ENCODE results near the gene MTUS2. TPM values are rescaled to one million over a fixed set of nuclear protein-coding genes. Genes with fewer than 3 reads are reported as not detected.

The MTUS2 gene
- total and polyA plus RNA-seq, 2 of the 8 experiments (the other 6 are each of a cell fraction or from before 2014, with no cell fraction given), result 0.18 to 0.80 TPM

- H3K27ac ChIP-seq (ENCODE audit: low read depth, low read length), result no peak overlapping the region
- no peak overlapping the region for H3K4ac ChIP-seq (replicated peaks; ENCODE audit: insufficient read length, low read depth, low read length)
- H2AK5ac ChIP-seq (ENCODE audit: low read depth, low read length), result no peak overlapping the region
- peaks cover 2 to 4% (median 3%) of the 10 kb centered on the region in 4 experiments; a peak in 5 of 7 replicates for H3K4me1 ChIP-seq (replicated peaks in 1 of 4; ENCODE audit: control insufficient read depth in 3 of 4, insufficient read depth in 4 of 4, low read length in 3 of 4)
- H4K20me1 ChIP-seq (replicated peaks in 1 of 2; ENCODE audit: control insufficient read depth in 1 of 2, insufficient read depth in 2 of 2, low read length in 2 of 2), result no peaks in the 10 kb centered on the region
- H3K79me2 ChIP-seq (ENCODE audit: control insufficient read depth in 1 of 2, insufficient read depth in 2 of 2, low read length in 2 of 2), result no peaks in the 10 kb centered on the region
- 86% methylated on average over 11 of the region's 11 CpGs; no CpG with 5 or more reads in 1 of the 2 experiments for WGBS, 2 experiments (ENCODE audit: extremely low coverage in 1 of 2, insufficient coverage in 1 of 2, insufficient read length in 1 of 2, insufficient replicate concordance in 2 of 2, low coverage in 1 of 2, low lambda C conversion rate in 2 of 2, missing lambda C conversion rate in 1 of 2)
- no peak overlapping the region for H2AFZ ChIP-seq (ENCODE audit: low read length)
- no peak overlapping the region for H2BK15ac ChIP-seq (ENCODE audit: low read length)
- CTCF ChIA-PET (ENCODE audit: partially characterized antibody), result interaction anchor here (1.1 to 3.5 kb wide), 3 partner anchors 8 to 26 kb away, joined by 5 to 25 read pairs (median 14); no protein-coding TSS in a partner anchor
- H3K9me3 ChIP-seq (ENCODE audit: insufficient read depth in 2 of 2, low read depth in 1 of 2, low read length in 1 of 2), result no peaks in the 10 kb centered on the region
- no peak overlapping the region for H3K23ac ChIP-seq (ENCODE audit: insufficient read length)
- DNase-seq (ENCODE audit: low read depth in 1 of 2, low spot score in 2 of 2) (no peak), FAIRE-seq (no peak)
- no peak overlapping the region for H3K4me3 ChIP-seq (ENCODE audit: extremely low read depth in 1 of 4, insufficient read depth in 2 of 4, low read depth in 3 of 4, low read length in 4 of 4)
- H3K23me2 ChIP-seq (ENCODE audit: low read depth, low read length), result no peaks in the 10 kb centered on the region
- no peak overlapping the region for H2BK20ac ChIP-seq (ENCODE audit: low read length)
- no peak overlapping the region for H4K8ac ChIP-seq (ENCODE audit: extremely low read depth, insufficient read depth, low read length)
- no peaks in the 10 kb centered on the region for H3K27me3 ChIP-seq (replicated peaks in 1 of 4; ENCODE audit: control insufficient read depth in 3 of 4, extremely low read depth in 1 of 4, insufficient read depth in 3 of 4, low read length in 3 of 4)
- H3K56ac ChIP-seq (replicated peaks; ENCODE audit: insufficient read length, low read depth, low read length), result no peak overlapping the region
- no peaks in the 10 kb centered on the region for H3K79me1 ChIP-seq (ENCODE audit: low read depth, low read length)
- H3K9ac ChIP-seq (replicated peaks in 1 of 4; ENCODE audit: extremely low read depth in 1 of 4, low read depth in 3 of 4, low read length in 3 of 4), result no peak overlapping the region
- no peak overlapping the region for H2BK12ac ChIP-seq (ENCODE audit: low read depth, low read length)
- H4K91ac ChIP-seq (replicated peaks; ENCODE audit: insufficient read length, low read length), result no peak overlapping the region
- no peaks in the 10 kb centered on the region for H3K36me3 ChIP-seq (ENCODE audit: control insufficient read depth in 2 of 4, insufficient read depth in 4 of 4, low read length in 3 of 4)
- H3K18ac ChIP-seq (ENCODE audit: extremely low read depth, low read length), result no peak overlapping the region
- no peak overlapping the region for H2BK5ac ChIP-seq (ENCODE audit: low read depth, low read length)
- no peak overlapping the region for H3K4me2 ChIP-seq (ENCODE audit: insufficient read depth in 1 of 2, low read depth in 2 of 2, low read length in 2 of 2)
- no peak overlapping the region for H4K5ac ChIP-seq (ENCODE audit: insufficient read length, low read depth, low read length)
- H3K14ac ChIP-seq (ENCODE audit: insufficient read length), result no peak overlapping the region
- POLR2A ChIA-PET (ENCODE audit: partially characterized antibody), result no interaction called here
- H2BK120ac ChIP-seq (replicated peaks; ENCODE audit: low read depth, low read length), result no peak overlapping the region
- TF ChIP-seq, protein P1, sequence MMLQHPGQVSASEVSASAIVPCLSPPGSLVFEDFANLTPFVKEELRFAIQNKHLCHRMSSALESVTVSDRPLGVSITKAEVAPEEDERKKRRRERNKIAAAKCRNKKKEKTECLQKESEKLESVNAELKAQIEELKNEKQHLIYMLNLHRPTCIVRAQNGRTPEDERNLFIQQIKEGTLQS (IDR thresholded peaks at IDR 0.05; ENCODE audit: insufficient read depth, low read depth, low read length), result no peak
- no peak for TF ChIP-seq SP2 (IDR thresholded peaks at IDR 0.05; ENCODE audit: low read length)
- TF ChIP-seq GTF2F1 (IDR thresholded peaks at IDR 0.05; ENCODE audit: borderline replicate concordance, low read depth, low read length), result no peak
- TF ChIP-seq MAFK (IDR thresholded peaks at IDR 0.05; ENCODE audit: low read depth, low read length), result no peak
- TF ChIP-seq EGR1 (IDR thresholded peaks at IDR 0.05; ENCODE audit: borderline replicate concordance, low read depth, low read length), result no peak
- TF ChIP-seq, protein P2, sequence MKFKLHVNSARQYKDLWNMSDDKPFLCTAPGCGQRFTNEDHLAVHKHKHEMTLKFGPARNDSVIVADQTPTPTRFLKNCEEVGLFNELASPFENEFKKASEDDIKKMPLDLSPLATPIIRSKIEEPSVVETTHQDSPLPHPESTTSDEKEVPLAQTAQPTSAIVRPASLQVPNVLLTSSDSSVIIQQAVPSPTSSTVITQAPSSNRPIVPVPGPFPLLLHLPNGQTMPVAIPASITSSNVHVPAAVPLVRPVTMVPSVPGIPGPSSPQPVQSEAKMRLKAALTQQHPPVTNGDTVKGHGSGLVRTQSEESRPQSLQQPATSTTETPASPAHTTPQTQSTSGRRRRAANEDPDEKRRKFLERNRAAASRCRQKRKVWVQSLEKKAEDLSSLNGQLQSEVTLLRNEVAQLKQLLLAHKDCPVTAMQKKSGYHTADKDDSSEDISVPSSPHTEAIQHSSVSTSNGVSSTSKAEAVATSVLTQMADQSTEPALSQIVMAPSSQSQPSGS (IDR thresholded peaks at IDR 0.05; ENCODE audit: low read length), result no peak
- TF ChIP-seq SIX5 (IDR thresholded peaks at IDR 0.05; ENCODE audit: low read depth, low read length), result no peak
- TF ChIP-seq YY1 (IDR thresholded peaks at IDR 0.05; ENCODE audit: low read depth, low read length), result no peak
- TF ChIP-seq, protein P3, sequence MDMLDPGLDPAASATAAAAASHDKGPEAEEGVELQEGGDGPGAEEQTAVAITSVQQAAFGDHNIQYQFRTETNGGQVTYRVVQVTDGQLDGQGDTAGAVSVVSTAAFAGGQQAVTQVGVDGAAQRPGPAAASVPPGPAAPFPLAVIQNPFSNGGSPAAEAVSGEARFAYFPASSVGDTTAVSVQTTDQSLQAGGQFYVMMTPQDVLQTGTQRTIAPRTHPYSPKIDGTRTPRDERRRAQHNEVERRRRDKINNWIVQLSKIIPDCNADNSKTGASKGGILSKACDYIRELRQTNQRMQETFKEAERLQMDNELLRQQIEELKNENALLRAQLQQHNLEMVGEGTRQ (IDR thresholded peaks at IDR 0.05; ENCODE audit: low read length), result no peak
- TF ChIP-seq SP1 (IDR thresholded peaks at IDR 0.05; ENCODE audit: low read depth, low read length), result no peak
These were observed 660.9 kb downstream of the MTUS2 start for GRCh38 chr13:29480893-29481525.
